H9 (cell line): ENCODE results near the gene SMARCD2. TPM values are rescaled to one million over a fixed set of nuclear protein-coding genes. Genes with fewer than 3 reads are reported as not detected.

ENCODE experiments used
- DNase-seq: peaks from one replicate; pipeline ENCODE4 v3.0.0-alpha.2; 2017
- H2AFZ ChIP-seq: one replicate; pipeline ENCODE4 v1.6.1; 2013; ENCODE audit warnings: mild to moderate bottlenecking, low read length, control low read depth, moderate library complexity
- H2AK5ac ChIP-seq: 2 replicates; pipeline ENCODE4 v1.6.1; 2013; ENCODE audit warnings: low read length, control low read depth, mixed read lengths; ENCODE audit not compliant: insufficient read length
- H2BK120ac ChIP-seq: one replicate; pipeline ENCODE4 v1.6.1; 2013; ENCODE audit warnings: low read depth, mild to moderate bottlenecking, low read length, control low read depth, inconsistent platforms; ENCODE audit not compliant: poor library complexity, severe bottlenecking
- H2BK12ac ChIP-seq: 2 replicates; pipeline ENCODE4 v1.6.1; 2013; ENCODE audit warnings: low read length, control low read depth, mixed read lengths, low read depth; ENCODE audit not compliant: insufficient read length
- H2BK15ac ChIP-seq: 2 replicates; pipeline ENCODE4 v1.6.1; 2013; ENCODE audit warnings: low read depth, low read length, control low read depth
- H2BK20ac ChIP-seq: one replicate; pipeline ENCODE4 v1.6.1; 2013; ENCODE audit warnings: low read depth, mild to moderate bottlenecking, low read length, control low read depth, inconsistent platforms; ENCODE audit not compliant: poor library complexity, severe bottlenecking
- H2BK5ac ChIP-seq: 2 replicates; pipeline ENCODE4 v1.6.1; 2013; ENCODE audit warnings: low read length, control low read depth, mixed read lengths; ENCODE audit not compliant: insufficient read length
- H3K14ac ChIP-seq: 2 replicates; pipeline ENCODE4 v1.6.1; 2013; ENCODE audit warnings: low read length, control low read depth; ENCODE audit not compliant: insufficient read depth
- H3K18ac ChIP-seq: 2 replicates; pipeline ENCODE4 v1.6.1; 2013; ENCODE audit warnings: low read depth, mild to moderate bottlenecking, mixed read lengths, low read length, control low read depth; ENCODE audit not compliant: insufficient read length
- H3K23ac ChIP-seq: 2 replicates; pipeline ENCODE4 v1.6.1; 2013; ENCODE audit warnings: low read length, control low read depth, mixed read lengths, low read depth; ENCODE audit not compliant: insufficient read length
- H3K23me2 ChIP-seq: 2 replicates; pipeline ENCODE4 v1.6.1; 2013; ENCODE audit warnings: low read depth, mild to moderate bottlenecking, mixed read lengths, low read length, control low read depth; ENCODE audit not compliant: insufficient read length, poor library complexity, severe bottlenecking
- H3K27ac ChIP-seq: 2 replicates; pipeline ENCODE4 v1.5.1; 2013; ENCODE audit warnings: low read length, control low read depth, mixed read lengths, low read depth; ENCODE audit not compliant: insufficient read length
- H3K27me3 ChIP-seq: 2 replicates; pipeline ENCODE4 v1.6.1; 2013; ENCODE audit warnings: low read length, control low read depth, inconsistent platforms; ENCODE audit not compliant: insufficient read depth
- H3K4ac ChIP-seq: 2 replicates; pipeline ENCODE4 v1.6.1; 2013; ENCODE audit warnings: low read depth, mild to moderate bottlenecking, control low read depth, inconsistent platforms, low read length, moderate library complexity
- H3K4me1 ChIP-seq: 2 replicates; pipeline ENCODE4 v1.6.1; 2013; ENCODE audit warnings: low read length, control low read depth, inconsistent platforms; ENCODE audit not compliant: insufficient read depth
- H3K4me2 ChIP-seq: 2 replicates; pipeline ENCODE4 v1.6.1; 2013; ENCODE audit warnings: low read length, control low read depth, mixed read lengths; ENCODE audit not compliant: insufficient read length, insufficient read depth
- H3K56ac ChIP-seq: 2 replicates; pipeline ENCODE4 v1.6.1; 2013; ENCODE audit warnings: low read depth, mild to moderate bottlenecking, mixed read lengths, low read length, control low read depth; ENCODE audit not compliant: insufficient read length
- H3K79me1 ChIP-seq: 2 replicates; pipeline ENCODE4 v1.6.1; 2013; ENCODE audit warnings: low read depth, mild to moderate bottlenecking, moderate library complexity, low read length, control low read depth, inconsistent platforms; ENCODE audit not compliant: insufficient read depth, poor library complexity, severe bottlenecking
- H3K79me2 ChIP-seq: 2 replicates; pipeline ENCODE4 v1.6.1; 2013; ENCODE audit warnings: low read length, control low read depth, inconsistent platforms; ENCODE audit not compliant: insufficient read depth
- H3K9ac ChIP-seq: 2 replicates; pipeline ENCODE4 v1.6.1; 2013; ENCODE audit warnings: low read length, control low read depth, mixed read lengths; ENCODE audit not compliant: insufficient read length; ENCODE audit errors: extremely low read depth
- H3K9me3 ChIP-seq: one replicate; pipeline ENCODE4 v1.6.1; 2013; ENCODE audit warnings: low read depth, low read length, inconsistent platforms; ENCODE audit not compliant: control insufficient read depth
- H3T11ph ChIP-seq: one replicate; pipeline ENCODE4 v1.6.1; 2013; ENCODE audit warnings: mild to moderate bottlenecking, low read length, control low read depth, inconsistent platforms
- H4K20me1 ChIP-seq: one replicate; pipeline ENCODE4 v1.6.1; 2013; ENCODE audit not compliant: control insufficient read depth, insufficient read length, insufficient read depth
- H4K5ac ChIP-seq: 2 replicates; pipeline ENCODE4 v1.6.1; 2013; ENCODE audit warnings: low read depth, mild to moderate bottlenecking, mixed read lengths, low read length, control low read depth; ENCODE audit not compliant: insufficient read length
- H4K8ac ChIP-seq: replicated peaks from 2 replicates; pipeline ENCODE4 v1.6.1; 2013; ENCODE audit warnings: low read length, control low read depth, mixed read lengths, low read depth; ENCODE audit not compliant: insufficient read length
- H4K91ac ChIP-seq: 2 replicates; pipeline ENCODE4 v1.6.1; 2013; ENCODE audit warnings: low read depth, mild to moderate bottlenecking, moderate library complexity, mixed read lengths, low read length, control low read depth; ENCODE audit not compliant: insufficient read length
- H3K27ac Mint-ChIP-seq, 3 experiments: 2 replicates in 2 of 3; 3 replicates in 1 of 3; pipeline ENCODE4 v1.8.0; 2020 to 2021; ENCODE audit warnings: mixed read lengths in 3 of 3, mild to moderate bottlenecking in 1 of 3, moderate library complexity in 1 of 3
- H3K27me3 Mint-ChIP-seq: 2 replicates; pipeline ENCODE4 v1.8.0; 2021; ENCODE audit warnings: low read depth, mild to moderate bottlenecking, moderate library complexity, mixed read lengths
- H3K36me3 Mint-ChIP-seq, 3 experiments: 2 replicates in 2 of 3; 3 replicates in 1 of 3; pipeline ENCODE4 v1.8.0; 2020 to 2021; ENCODE audit warnings: low read depth in 3 of 3, mixed read lengths in 3 of 3; ENCODE audit not compliant: insufficient read depth in 1 of 3
- H3K4me1 Mint-ChIP-seq, 2 experiments: 2 replicates each; pipeline ENCODE4 v1.8.0; 2020; ENCODE audit warnings: mixed read lengths in 2 of 2
- H3K4me3 Mint-ChIP-seq, 2 experiments: 2 replicates in 1 of 2; 3 replicates in 1 of 2; pipeline ENCODE4 v1.8.0; 2020 to 2021; ENCODE audit warnings: mild to moderate bottlenecking in 2 of 2, mixed read lengths in 2 of 2, moderate library complexity in 1 of 2
- H3K9me3 Mint-ChIP-seq, 2 experiments: 2 replicates in 1 of 2; 3 replicates in 1 of 2; pipeline ENCODE4 v1.8.0; 2020; ENCODE audit warnings: mild to moderate bottlenecking in 2 of 2, mixed read lengths in 2 of 2, moderate library complexity in 1 of 2
- CTCF ChIP-seq: fragments of 200-600 bp; sonication (generic); conservative IDR thresholded peaks from 3 replicates; pipeline ENCODE4 v1.8.0; 2021; ENCODE audit warnings: antibody characterized with exemption, mild to moderate bottlenecking
- WGBS: extraction: QIAGEN DNeasy Blood & Tissue Kit; methylation state at CpG from one replicate; pipeline ENCODE4 v1.1.7; 2013; ENCODE audit warnings: missing lambda C conversion rate, low lambda C conversion rate, mixed read lengths; ENCODE audit not compliant: insufficient read length; ENCODE audit errors: extremely low coverage; 5-methylcytosine and 5-hydroxymethylcytosine counted together
- total RNA-seq: library from RNA; stranded (reverse); gene quantifications from 2 replicates; pipeline ENCODE4 v1.2.1, GENCODE V29; 2021

Gene SMARCD2
- total RNA-seq, 1 experiment from 2014 or later, result 68.9 TPM

GRCh38 chr17:63817736-63818385 lies 24.6 kb downstream of the SMARCD2 start:
- Histone ChIP-seq H2AK5ac (no peak overlapping the region), H4K8ac (no peak overlapping the region), H3K9me3 (no peaks in the 10 kb centered on the region), H3K23ac (no peak overlapping the region), H2AFZ (no peak overlapping the region), H3K79me1 (no peaks in the 10 kb centered on the region), H3K27me3 (no peaks in the 10 kb centered on the region), H3T11ph (no peak overlapping the region), H2BK15ac (no peak overlapping the region), H4K5ac (no peak overlapping the region), H2BK120ac (no peak overlapping the region), H3K18ac (no peak overlapping the region), H3K79me2 (no peaks in the 10 kb centered on the region), H2BK12ac (no peak overlapping the region), H2BK5ac (no peak overlapping the region), H3K4me1 (no peaks in the 10 kb centered on the region), H4K91ac (no peak overlapping the region), H3K27ac (no peak overlapping the region), H3K14ac (no peak overlapping the region), H4K20me1 (no peaks in the 10 kb centered on the region), H3K23me2 (no peaks in the 10 kb centered on the region), H3K4me2 (no peak overlapping the region), H2BK20ac (no peak overlapping the region), H3K56ac (no peak overlapping the region), H3K9ac (no peak overlapping the region), H3K4ac (no peak overlapping the region)
- no peak for DNase-seq
- TF ChIP-seq CTCF, result no peak
- peak overlapping the region in 1 of 3 experiments; percentile 23; a peak in 2 of 7 replicates for H3K27ac Mint-ChIP-seq
- no peaks in the 10 kb centered on the region for H3K9me3 Mint-ChIP-seq
- H3K27me3 Mint-ChIP-seq, result no peaks in the 10 kb centered on the region; the same call in 1 of the 2 replicates
- no peak overlapping the region for H3K4me3 Mint-ChIP-seq
- peaks cover 48 to 100% (median 97%) of the 10 kb centered on the region in 3 experiments for H3K36me3 Mint-ChIP-seq
- no CpG with 5 or more reads among the region's 27 CpGs for WGBS
- H3K4me1 Mint-ChIP-seq, result no peaks in the 10 kb centered on the region
